Activated CD4-positive, alpha-beta T cell treated with anti-CD3 and anti-CD28 coated beads for 24 hours (primary cell): ENCODE data around the gene RRBP1.

ENCODE experiments used
- DNase-seq, 2 donors: peaks; one replicate each; pipeline ENCODE4 v3.0.0-alpha.2; 2020; ENCODE audit warnings: low read depth in 2 of 2

The RRBP1 gene

DNA sequence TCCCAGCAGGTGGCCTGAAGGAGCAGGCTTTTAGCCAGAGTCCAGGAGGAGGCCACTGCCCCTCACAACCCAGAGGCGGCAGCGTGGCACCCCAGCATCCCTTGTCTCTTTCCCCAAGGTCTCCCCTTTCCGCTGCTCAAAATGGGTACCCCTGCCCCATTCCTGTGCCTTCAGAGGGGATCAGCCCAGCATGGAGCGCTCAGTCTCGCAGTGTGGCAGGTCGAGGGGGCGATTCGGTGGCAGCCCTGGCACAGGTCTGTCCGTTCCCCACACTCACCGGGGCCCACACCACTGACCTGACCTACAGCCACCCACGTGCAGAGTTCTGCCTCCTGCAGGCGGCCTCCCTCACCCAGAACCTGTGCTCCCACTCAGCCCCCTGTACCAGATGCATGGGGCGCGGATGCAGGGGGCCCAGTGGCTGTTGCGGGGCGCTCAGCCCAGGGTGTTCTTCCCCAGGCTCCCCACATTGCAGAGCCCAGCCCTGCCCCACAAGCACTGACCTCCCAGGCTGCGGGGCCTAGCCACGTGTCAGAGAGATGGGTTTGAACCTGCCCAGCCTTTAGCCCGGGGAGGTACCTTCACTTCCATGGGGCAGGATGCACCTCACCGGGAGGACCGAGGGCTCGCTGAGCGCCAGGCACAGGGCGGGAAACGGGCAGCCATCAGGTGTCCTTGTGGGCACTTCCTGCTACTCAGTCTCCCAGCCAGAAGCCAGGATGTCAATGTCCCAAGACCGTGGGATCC lies 70.3 kb downstream of the RRBP1 start:
- DNase-seq = no peak

DNA sequence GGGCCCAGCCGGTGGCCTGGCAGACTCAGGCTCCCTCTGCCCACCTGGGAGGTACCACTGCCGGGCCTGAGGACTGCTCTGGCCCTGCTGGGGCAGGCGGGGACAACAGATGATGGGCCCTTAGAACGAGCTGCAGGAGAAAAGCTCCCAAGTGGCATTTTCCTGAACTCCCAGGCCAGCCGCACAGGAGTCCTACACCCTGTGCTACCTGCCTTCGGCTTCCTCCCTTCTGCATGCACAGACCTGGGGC lies 70.8 kb downstream of the RRBP1 start:
- DNase-seq = no peak

DNA sequence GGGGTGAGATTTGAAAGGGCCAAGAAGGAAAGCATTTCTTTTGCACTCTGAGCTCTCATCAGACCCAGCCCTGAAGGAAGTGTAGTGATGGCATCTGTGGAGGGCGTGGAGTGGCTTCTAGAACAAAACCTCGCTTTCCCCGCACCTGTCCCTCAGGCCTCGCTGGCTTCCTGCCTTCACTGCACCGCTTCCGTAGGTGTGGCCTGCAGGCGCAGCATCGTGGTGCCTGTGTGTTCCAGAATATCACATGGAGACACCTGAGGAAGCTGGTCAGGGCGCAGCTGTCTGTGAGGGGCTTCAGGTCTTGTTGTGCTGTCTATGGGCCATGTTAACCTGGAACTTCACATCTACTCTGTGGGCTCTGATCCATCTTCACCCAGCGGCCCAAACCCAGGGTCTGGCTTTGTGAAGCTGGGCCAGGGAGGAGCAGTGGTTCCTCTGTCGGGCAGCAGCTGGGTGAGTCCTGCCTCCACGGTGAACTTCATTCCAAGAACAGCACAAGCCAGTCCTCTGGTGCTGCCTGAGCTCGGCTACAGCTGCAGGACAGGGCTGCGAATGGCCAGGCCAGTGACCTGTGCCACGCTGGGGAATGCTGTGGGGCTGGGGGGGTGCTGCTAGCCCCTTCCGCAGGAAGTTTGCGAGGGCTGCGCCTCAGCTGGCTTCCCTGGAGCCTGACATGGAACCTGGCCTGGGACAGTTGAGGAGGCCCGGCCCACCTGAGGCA lies 71.3 kb downstream of the RRBP1 start:
- peak in 1 of 2 donors; percentile 33 for DNase-seq

DNA sequence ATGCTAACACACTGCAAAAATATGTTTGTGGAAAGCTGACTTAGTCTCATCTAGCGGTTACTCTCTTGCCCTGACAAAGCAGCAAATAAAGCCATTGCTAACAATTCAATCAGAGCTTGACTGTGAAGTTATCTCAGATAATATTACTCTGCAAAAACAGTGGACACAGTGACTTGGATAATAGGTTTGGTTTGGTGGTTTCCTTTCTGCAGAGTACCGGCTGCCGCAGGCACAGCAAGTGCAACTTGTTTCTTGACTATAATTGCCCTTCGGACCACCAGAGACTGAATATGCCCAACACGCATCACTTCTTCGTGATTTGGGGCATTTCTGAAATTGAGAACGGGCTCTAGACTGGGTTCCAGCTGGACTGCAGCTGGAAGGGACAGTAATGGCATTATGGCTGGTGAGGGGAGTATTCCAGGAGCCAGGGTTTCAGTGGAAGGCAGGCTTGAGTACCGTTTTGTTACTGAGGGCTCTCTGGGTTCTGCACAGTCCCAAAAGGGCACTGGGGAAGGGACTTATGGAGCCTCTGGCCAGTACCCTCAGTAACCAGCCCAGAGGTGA lies 72.1 kb downstream of the RRBP1 start:
- DNase-seq = no peak

DNA sequence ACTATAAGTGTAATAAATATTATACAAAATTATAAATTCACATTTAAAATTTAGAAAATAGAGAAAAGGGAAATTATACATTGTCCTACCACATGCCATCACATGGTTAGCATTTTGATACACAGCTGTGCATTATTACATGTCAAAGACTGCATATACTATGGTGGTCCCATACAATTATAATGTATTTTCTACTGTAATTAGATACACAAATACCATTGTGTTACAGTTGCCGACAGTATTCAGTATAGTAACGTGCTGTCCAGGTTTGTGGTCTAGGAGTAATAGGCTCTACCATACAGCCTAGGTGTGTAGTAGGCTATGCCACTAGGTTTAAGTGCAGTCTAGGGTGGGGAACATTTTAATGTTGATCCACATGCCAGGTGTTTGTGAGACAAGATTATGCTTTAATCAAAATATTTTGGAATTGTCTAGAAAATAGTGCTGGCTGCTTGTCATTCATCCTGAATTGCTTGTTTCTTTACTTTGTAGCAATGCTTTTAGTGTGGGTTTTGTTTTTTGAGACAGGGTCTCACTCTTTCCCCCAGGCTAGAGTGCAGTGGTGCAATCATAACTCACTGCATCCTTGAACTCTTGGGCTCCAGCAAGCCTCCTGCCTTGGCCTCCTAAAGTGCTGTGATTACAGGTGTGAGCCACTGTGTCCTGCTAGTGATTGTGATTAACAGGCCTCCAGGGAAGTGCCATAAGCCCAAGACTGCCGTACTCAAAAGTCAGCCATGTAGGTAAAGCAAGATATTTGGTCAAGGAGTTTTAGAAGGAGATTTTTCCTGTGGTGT lies 73.1 kb downstream of the RRBP1 start:
- DNase-seq = no peak

DNA sequence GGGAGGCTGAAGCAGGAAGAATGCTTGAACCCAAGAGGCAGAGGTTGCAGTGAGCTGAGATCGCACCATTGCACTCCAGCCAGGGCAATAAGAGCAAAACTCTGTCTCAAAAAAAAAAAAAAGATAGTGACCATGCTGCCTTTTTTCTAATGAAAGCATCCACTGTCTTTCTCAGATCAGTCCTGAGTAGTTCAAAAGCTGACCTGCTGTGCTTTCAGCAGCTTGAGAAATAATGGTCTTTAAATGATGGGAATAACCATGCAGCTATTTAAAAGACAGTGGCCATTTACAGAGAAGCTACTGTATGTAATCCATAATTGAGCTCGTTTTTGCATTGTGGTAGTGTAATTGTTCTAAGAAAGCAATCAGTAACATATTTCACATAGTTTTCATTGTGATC lies 76.0 kb downstream of the RRBP1 start:
- no peak for DNase-seq

GRCh38 chr20:17605131-17605660 lies 76.8 kb downstream of the RRBP1 start:
- DNase-seq = no peak

DNA sequence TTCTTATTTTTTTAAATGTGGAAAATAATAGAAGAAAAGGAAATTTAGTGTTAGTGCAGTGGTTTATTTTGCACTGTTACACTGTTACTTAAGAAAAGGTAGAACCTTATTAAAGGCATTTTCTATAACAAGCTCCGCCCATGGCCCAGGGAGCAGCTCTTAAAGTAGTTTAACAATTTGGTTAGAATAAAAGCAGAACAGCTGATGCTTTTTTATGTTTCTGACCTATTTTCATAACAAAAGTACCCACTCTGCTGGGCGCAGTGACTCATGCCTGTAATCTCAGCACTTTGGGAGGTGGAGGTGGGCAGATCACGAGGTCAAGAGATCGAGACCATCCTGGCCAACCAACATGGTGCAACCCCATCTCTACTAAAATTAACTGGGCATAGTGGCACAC lies 79.5 kb downstream of the RRBP1 start:
- no peak for DNase-seq

- no peak for DNase-seq
These were observed 80.1 kb downstream of the RRBP1 start for GRCh38 chr20:17601957-17602356.

DNA sequence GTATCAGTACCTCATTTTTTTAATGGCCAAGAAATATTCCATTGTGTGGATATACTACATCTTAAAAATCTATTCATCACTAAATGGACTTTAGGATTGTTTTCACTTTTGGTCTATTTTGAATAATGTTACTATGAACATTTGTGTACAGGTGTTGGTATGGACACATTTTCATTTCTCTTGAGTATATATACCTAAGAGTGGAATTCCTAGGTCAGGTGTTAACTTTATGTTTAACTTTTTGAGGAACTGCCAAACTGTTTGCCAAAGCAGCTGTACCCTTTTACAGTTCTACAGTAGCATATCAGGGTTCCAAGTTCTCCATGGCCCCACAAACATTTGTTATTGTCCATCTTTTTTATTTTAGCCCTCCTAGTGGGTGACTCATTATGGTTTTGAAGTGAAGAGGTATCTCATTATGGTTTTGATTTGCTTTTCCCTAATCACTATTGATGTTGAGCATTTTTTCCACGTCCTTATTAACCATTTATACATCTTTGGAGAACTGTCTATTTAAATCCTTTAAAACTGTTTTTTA lies 84.0 kb downstream of the RRBP1 start:
- no peak for DNase-seq

GRCh38 chr20:17595856-17596255 lies 86.2 kb downstream of the RRBP1 start:
- DNase-seq = no peak

GRCh38 chr20:17594443-17594842 lies 87.6 kb downstream of the RRBP1 start:
- DNase-seq = no peak

DNA sequence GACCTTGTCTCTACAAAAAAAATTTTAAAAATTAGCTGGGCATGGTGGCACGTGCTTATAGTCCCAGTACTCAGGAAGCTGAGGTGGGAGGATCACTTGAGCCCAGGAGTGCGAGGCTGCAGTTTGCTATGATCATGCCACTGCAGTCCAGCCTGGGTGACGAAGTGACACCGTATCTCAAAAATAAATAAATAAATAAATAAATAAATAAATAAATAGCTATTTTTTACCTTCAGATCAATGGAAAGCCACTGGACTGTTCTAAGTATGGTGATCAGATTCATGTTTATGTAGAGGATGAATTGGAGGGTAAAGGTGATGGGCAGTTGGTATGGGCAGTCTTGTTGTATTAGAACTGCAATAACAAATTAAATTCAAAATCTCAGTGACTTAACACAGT lies 88.1 kb downstream of the RRBP1 start:
- DNase-seq = no peak

DNA sequence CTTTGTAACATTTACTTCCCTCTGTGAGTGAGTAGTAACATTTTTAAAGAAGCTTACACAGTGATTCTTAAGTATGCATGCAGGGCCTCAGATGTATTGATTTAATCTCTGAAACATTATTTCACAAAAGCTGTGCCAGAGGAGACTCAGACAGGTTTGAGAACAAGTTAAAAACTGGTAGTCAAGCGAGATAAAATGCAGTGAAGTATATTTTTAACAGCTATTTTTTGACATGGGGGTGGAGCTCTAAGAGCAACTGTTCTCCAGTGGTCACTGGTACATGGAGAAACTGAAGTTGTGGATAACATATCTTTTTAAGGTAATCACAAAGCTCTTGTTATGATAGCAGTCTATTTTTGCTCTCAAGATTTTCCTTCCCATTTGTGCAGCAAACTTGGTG lies 91.8 kb downstream of the RRBP1 start:
- DNase-seq = no peak

DNA sequence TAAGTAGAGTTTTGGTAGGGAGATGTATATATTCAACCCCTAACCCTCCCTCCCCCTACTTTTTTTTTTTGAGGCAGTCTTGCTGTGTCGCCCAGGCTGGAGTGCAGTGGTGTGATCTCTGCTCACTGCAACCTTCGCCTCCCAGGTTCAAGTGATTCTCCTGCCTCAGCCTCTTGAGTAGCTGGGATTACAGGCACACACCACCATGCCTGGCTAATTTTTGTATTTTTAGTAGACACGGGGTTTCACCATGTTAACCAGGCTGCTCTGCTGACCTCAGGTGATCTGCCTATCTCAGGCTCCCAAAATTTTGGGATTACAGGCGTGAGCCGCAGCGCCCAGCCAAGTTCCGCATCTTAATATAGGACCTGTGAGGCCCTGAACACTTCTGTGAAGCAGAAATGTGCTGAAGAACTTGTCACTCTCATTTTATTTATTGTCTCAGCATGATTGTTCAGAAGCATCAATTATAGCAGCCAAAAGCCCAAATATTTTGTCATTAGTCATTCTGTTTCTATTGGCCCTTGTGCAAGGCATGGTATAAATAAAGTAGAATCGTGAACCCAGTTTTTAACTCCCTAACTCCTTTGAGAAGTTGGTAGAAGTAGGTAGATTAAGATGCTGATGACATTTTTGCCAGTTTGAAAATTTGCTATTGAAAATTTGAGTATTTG lies 92.7 kb downstream of the RRBP1 start:
- DNase-seq = no peak

DNA sequence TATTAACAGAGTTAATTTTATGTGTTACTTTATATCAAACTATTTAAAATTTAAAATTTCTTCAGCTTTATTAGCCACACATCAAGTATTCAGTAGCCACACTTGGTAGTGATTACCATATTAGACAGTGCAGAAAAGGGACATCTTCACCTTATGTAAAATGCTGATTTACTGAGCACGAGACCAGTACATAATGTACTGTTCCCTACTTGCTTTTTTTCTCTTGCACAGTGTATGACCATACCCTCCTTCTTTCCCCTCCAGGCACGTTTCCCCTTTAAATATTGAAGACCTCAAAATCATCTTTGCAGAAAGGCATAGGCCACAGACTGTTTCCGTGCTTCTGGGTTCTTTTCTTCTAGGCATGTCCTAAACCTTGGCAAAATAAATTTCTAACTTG lies 94.2 kb downstream of the RRBP1 start:
- DNase-seq = no peak

- DNase-seq = no peak
These were observed 94.9 kb downstream of the RRBP1 start for GRCh38 chr20:17587148-17587547.

DNA sequence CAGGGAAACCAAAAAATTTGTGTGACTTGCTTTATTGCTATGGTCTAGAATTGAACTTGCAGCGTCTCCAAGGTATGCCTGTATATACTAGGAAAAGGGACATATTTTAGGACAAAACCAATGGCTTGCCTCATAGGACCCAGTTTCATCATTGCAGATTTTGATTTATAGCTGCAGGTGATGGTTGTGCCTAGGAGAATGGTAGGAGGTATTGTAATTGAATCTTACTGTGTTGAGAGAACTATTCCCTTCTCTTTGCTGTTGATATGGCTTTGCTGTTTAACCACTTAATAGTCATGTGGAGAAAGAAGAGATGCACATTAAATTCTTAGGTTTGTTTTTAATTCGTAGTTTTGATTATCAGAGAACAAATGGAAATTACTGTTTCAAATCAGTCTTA lies 95.8 kb downstream of the RRBP1 start:
- DNase-seq = no peak

GRCh38 chr20:17584689-17585088 lies 97.4 kb downstream of the RRBP1 start:
- DNase-seq = no peak

GRCh38 chr20:17583126-17583525 lies 98.9 kb downstream of the RRBP1 start:
- DNase-seq = no peak

- DNase-seq = no peak
These were observed 101.1 kb downstream of the RRBP1 start for GRCh38 chr20:17580895-17581294.
